Subcutaneous adipose tissue (tissue), 4 donors: ENCODE measurements around the gene PLPP4. TPM values are rescaled to one million over a fixed set of nuclear protein-coding genes. Genes with fewer than 3 reads are reported as not detected.

ENCODE experiments used
- total RNA-seq, 4 donors: library from RNA; depleted of rRNA; stranded (reverse); fragments of >200 nt; gene quantifications; one replicate each; pipeline ENCODE4 v1.1.0, GENCODE V29; 2016
- TF ChIP-seq, protein P1 (sequence below): fragments of 450-650 bp; IDR thresholded peaks from one replicate; pipeline ENCODE4 v1.5.1; 2016; ENCODE audit warnings: low read depth, mild to moderate bottlenecking, control low read depth, antibody characterized with exemption, moderate library complexity

The PLPP4 gene
- total RNA-seq, 4 donors from 2014 or later = 2.5 TPM; not detected in 3

DNA sequence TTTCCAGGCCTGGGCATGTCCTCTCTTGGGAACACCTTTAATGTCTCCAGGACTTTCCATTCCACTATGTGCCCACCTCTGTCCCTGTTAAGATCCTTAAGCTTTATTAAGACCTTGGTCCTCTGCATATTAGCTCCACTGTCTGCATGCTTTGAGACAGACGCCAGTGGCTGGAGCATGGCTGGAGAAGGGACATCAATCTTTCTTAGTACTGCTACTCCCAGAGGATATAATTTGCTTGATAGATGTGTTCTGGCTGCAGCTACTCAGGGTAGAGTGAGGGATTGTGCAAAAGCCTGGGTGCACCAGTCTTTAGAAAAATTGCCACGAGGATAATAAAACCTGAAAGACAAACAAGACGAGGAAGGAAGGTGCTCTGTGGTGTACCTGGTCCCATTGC is 42.9 kb downstream of the PLPP4 start:
- TF ChIP-seq, protein P1, sequence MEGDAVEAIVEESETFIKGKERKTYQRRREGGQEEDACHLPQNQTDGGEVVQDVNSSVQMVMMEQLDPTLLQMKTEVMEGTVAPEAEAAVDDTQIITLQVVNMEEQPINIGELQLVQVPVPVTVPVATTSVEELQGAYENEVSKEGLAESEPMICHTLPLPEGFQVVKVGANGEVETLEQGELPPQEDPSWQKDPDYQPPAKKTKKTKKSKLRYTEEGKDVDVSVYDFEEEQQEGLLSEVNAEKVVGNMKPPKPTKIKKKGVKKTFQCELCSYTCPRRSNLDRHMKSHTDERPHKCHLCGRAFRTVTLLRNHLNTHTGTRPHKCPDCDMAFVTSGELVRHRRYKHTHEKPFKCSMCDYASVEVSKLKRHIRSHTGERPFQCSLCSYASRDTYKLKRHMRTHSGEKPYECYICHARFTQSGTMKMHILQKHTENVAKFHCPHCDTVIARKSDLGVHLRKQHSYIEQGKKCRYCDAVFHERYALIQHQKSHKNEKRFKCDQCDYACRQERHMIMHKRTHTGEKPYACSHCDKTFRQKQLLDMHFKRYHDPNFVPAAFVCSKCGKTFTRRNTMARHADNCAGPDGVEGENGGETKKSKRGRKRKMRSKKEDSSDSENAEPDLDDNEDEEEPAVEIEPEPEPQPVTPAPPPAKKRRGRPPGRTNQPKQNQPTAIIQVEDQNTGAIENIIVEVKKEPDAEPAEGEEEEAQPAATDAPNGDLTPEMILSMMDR = no peak

DNA sequence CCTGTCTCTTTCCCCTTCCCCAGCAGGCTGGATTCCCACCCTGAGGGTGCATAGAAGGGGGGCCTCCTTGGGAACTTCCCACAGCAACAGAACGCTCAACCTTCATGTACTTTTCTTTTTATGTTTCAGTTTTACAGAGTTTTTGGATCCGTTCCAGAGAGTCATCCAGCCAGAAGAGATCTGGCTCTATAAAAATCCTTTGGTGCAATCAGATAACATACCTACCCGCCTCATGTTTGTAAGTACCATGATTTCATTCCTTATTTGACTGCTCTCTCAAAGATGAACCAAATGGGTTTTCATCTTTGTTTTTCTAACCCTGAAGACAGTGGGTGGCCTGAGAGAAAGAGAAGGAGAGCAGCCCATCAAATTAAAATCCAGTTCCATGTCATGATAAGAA is 46.7 kb downstream of the PLPP4 start:
- TF ChIP-seq, protein P1 = no peak

DNA sequence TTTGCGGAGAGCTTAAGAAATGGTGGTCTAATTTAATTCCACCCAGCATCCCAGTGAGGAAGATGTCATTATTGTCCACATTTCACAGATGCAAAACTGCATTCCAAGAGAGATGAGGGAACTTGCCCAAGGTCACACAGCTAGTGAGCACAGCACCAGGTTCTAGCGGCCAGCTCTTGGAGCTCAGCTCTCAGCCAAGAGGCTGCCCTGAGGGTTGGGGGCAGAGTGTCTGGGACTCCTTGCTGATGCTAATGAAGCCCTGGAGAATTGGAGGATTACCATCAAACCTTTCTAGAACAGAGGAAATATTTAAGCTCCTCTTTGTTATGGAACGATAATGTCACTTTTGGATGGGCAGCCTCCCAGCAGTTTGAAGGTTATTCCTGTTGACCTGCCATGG is 48.0 kb downstream of the PLPP4 start:
- TF ChIP-seq, protein P1 = no peak

DNA sequence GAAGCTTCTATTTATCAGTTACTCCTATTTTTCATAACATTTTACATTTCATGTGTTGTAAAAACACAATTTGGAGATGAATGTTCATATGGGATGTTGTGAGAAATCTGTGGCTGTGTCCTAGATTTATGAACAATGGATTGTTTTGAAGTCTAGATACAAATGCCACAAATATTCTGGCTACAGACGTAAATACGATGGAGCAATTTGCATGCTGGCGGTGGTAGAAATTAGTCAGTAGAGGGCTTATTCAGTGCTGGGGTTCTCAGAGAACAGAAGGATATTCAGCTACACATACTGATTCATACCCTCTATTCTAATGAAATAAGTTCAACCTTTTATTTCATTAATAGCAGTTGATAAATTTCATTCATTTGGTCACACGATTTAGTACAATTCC is 48.8 kb downstream of the PLPP4 start:
- TF ChIP-seq, protein P1 = no peak

DNA sequence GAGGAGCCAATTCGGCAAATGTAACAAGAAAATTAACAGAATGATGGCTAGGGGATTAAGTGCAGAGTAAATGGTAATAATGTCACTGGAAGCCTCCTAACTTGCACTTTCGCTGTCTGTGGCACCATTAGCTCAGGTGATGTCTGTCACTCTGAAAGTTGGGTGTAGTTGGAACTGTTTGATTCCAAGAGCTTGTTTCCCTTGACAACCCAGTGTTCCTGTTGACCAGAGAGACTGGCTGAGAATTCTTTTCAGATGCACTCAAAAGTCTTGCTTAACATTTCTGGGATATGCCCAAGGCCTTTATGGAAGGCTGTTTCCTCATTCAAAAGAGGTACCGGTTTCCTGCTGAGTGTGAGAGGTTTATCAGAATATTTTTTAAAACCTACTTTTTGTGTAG is 49.6 kb downstream of the PLPP4 start:
- TF ChIP-seq, protein P1 = no peak

DNA sequence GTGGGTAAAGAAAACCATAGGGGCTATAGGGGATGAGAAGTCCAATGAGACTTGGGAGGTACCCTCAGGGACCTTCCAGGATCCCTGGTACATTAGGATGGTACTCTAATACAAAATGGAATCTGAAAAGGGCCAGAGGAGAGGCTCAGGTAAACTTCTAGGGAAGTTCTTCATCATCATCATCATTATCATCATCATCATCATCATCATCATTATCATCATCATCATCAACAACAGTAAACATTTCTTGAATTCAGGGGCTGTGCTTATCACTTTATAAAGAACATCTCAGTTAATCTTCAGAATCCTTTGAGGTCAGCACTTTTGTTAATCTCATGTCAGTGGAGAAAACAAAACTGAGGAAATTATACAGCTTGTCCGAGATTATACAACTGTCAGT is 50.1 kb downstream of the PLPP4 start:
- TF ChIP-seq, protein P1 = no peak

DNA sequence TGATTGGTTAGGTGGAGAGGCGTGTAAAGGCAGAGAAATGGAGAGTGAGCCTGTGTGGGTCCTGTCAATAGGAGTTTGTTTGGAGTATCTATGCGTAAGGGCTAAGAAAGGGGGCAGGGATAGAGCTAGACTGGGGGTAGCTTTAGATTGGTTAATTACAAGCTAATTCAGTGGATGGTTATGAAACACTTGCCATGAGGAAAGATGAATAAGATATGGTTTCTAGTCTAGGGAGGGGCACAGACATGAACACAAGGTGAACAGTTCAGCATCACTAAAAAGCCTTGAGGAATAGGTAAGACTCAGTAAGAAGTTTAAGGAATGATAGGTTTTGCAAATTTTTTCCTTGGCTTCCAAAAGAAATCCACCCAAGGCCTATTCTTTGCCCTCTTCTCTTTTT is 50.6 kb downstream of the PLPP4 start:
- TF ChIP-seq, protein P1 = no peak

DNA sequence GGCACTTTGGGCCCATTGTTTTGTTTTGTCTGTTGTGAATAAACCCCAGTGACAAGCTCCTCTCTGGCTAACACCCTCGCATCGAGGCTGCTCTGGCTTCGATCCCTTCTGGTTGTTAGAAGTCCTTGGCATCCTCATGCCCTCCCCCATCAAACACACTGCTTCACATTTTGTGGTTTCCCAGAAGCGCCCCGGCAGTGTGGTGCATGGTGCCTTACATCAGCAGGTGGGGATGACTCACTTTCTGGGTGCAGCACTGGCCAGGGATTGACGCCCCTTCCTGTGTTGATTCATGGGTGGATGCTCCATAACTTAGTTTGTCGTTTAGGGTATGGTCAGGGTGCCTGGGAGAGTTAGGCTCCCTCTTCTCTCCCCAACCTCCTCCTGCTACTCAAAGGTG is 51.4 kb downstream of the PLPP4 start:
- TF ChIP-seq, protein P1 = no peak
